HG03045 (cell line): ENCODE data around the gene ZNF362.

Experiments used
- ATAC-seq: cut with Tn5 transposase; IDR thresholded peaks from one replicate; pipeline ENCODE4 v1.9.1; 2021; ENCODE audit warnings: mild to moderate bottlenecking, moderate library complexity; ENCODE audit not compliant: unreplicated experiment

The ZNF362 gene

DNA sequence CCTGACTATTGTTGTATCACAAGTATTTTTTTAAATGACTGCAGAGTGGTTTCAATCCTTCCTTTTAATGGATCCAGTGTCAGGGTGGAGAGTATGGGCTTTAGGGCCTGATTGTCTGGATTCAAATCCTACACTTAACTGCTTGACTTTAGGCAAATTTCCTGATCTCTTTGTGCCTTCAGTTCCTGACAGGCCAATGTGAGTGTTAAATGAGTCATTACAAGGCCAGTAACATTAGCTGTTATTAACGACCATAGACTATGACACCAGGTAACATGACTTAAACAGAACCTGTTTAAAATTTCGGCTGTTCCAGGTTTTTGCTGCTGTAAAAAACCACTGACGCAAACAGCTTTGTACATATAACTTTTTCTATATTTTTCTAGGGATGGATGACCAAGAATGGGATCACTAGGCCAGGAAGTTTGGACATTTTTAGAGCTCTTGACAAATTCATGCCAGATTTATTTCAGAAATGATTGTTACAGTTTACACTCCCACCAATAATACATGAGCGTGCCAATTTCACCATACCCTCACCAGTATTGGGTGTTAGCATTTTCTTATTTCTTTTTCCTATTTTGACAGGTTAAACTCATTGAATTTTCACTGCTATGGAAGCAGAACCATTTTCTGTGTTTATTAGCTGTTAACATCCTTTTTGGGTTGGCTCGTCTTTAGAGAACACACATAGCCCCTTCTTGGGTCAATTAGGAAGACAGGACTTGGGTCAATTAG lies 11.3 kb downstream of the ZNF362 start:
- no peak for ATAC-seq

- no peak for ATAC-seq
Measured at GRCh38 chr1:33268457-33268856, 12.2 kb downstream of the ZNF362 start.

DNA sequence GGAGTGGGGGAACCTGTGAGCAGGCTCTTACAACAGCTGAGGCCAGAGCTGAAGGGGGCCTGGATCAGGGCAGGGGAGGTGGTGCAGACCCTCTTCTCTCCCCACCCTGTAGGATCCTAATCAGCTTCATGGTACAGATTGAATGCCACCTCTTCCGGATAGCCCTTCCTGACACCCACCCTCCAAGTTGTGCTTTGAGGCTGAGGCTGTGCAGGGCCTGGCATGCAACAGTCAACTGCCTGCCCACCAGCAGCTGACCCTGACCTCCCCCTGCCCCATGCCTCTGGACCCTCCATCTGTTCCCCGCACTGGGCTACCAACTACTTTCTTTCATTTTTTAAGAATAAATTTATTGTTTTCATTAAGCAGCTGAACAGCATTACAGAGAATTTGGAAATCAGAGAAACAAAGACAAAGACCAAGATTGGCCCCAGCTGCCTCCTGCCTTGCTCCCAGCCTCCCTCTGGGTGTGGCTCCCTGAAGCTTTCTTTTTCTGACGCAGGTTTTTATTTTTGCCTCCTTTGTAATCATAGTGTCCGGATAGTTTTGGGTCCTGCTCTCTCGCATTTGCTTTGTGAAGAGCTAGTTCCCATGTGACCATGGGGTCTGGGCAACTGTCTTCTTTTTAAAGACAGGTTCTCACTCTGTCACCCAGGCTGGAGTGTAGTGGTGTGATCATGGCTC lies 12.8 kb downstream of the ZNF362 start:
- no peak for ATAC-seq

GRCh38 chr1:33269621-33270020 lies 13.3 kb downstream of the ZNF362 start:
- ATAC-seq: no peak

- no peak for ATAC-seq
Measured at GRCh38 chr1:33270379-33270778, 14.1 kb downstream of the ZNF362 start.

DNA sequence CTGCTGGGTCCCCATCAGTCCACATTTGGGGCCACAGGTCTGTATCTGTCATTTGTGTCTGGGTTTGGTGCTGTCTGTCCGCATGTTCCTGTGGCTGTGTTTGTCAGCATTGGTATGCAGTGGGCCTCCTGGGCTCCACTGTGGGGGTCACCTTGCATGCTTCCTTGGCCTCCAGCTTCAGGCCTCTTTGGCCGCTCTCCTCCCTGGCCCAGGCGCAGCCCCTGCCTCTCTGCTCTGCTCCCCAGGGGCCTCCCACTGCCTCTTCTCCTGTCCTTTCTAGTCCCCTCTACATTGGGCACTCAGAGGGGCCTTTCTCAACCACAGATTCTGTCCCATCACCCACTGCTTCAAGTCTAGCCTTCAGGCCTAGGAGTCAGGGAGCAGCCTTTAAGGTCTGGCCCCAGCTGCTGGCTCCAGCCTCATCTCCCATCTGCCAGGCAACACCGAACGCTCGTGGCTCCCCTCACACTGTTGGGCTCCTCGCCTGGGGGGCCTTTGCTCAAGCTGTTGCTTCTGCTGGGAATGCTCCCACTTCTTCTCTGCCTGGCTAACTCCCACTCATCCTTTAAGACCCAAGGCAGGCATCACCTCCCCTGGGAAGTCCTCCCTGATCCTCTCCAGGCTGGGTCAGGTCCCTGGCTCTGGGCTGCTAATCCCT lies 14.6 kb downstream of the ZNF362 start:
- ATAC-seq: no peak

- no peak for ATAC-seq
Measured at GRCh38 chr1:33271666-33272505, 15.6 kb downstream of the ZNF362 start.

DNA sequence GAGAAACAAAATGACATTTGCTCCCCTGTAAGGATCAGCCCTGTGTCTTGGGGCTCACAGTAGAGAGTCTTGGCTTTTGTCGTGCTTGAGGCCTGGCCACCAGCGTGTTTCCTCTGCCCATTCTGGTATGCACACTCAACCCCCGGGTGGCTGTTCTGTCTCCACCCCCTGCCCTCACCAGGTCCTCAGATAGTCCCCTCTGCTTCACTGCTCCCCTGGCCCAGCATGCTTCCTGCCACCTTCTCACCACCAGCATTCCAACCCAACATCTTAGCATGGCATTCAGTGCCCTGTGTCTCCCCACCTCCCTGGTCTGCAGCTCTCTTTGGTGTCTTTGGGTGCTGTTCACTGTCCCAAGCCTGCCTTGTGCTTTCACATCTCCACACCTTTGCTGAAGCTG lies 16.2 kb downstream of the ZNF362 start:
- no peak for ATAC-seq

- ATAC-seq: no peak
Measured at GRCh38 chr1:33272930-33273329, 16.6 kb downstream of the ZNF362 start.

DNA sequence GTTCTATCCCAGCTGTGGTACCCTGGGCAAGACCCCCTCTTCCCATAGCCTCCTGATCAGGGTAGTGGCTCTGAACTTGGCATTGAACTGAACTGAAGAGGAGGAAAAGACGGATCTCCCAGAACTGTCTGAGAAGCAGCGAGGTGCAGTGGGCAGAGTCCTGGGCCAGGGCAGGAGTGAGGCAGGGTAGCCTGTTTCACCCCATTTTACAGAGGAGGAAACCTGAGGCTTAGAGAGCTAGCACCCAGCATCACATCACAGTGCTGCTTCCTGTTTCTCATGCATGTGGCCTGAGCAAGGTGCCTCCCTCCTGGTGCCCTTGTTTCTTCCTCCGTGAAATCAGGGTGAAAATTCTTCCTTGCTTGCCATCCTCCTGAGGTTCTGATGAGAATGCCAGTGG lies 17.1 kb downstream of the ZNF362 start:
- no peak for ATAC-seq

- no peak for ATAC-seq
Measured at GRCh38 chr1:33273961-33274371, 17.7 kb downstream of the ZNF362 start.

DNA sequence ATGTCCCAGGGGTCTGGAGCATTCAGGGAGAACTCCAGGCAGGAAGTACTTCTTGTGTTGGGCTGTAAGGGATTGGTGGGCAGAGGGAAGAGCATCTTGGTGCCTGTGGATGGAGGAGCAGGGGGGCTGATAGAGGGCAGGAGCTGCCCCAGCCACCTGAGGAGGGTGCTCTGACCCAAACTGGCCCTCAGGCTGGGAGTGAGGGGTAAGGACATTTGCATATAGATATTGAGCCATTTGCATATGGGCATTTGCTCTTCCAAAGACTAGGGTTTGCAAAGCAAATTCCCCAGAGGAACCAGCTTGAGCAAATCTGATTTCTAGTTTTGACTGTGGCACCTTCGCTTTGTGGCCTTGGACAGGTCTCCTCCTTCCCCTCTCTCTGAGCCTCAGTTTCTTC lies 18.2 kb downstream of the ZNF362 start:
- ATAC-seq: no peak

DNA sequence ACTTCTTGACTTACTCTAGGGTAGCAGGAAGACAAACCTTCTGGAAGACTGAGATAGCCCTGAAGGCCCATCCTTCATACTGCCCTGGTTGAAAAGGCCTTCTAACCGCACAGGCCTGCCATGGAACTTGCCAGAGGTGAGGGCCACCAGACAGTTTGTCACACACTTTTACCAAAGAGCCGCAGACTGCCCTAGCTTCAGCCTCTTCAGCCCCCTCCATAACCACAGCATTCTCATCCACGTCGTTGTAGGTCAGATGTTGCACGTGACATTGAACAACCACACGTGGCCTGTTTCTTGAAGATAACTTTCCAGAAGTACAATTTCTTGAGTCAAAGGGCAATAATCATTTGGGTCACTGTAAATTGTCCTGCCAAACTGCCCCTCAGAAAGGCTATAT lies 18.9 kb downstream of the ZNF362 start:
- ATAC-seq: no peak

DNA sequence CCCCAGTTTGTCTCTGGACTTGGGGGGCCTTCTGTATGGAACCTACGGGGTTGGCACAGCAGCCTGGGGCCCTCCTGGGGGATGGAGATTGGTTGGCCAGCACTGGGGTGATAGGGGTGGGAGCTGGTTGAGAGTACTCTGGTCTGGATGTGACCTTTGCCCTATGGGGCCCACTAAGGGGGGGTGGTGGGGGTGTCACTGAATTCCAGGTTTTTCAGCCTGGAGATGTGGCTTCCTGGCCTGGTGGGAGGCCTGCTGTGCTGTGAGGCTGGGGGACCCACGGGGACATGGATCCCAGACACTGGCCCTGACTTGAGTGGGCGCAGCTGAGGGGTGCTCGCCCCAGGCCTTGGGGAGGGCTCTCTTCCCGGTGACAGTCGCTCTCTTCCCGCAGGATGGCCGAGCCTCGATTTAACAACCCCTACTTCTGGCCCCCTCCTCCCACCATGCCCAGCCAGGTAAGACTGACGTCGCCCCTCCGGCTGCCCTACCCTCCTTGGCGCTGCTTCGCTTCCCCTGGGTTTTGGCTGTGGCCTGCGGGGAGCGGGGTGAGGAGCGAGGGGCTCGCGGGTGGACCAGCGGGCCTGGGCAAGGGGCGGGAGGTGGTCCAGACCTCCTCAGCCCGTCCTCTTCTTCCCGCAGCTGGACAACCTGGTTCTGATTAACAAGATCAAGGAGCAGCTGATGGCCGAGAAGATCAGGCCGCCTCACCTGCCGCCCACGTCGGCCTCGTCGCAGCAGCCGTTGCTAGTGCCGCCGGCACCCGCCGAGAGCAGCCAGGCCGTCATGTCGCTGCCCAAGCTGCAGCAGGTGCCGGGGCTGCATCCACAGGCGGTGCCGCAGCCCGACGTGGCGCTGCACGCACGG lies 19.6 kb downstream of the ZNF362 start:
- ATAC-seq: no peak

- ATAC-seq: no peak
Measured at GRCh38 chr1:33276573-33277298, 20.4 kb downstream of the ZNF362 start.

GRCh38 chr1:33277488-33278084 lies 21.3 kb downstream of the ZNF362 start:
- no peak for ATAC-seq

- no peak for ATAC-seq
Measured at GRCh38 chr1:33280091-33280661, 23.9 kb downstream of the ZNF362 start.

DNA sequence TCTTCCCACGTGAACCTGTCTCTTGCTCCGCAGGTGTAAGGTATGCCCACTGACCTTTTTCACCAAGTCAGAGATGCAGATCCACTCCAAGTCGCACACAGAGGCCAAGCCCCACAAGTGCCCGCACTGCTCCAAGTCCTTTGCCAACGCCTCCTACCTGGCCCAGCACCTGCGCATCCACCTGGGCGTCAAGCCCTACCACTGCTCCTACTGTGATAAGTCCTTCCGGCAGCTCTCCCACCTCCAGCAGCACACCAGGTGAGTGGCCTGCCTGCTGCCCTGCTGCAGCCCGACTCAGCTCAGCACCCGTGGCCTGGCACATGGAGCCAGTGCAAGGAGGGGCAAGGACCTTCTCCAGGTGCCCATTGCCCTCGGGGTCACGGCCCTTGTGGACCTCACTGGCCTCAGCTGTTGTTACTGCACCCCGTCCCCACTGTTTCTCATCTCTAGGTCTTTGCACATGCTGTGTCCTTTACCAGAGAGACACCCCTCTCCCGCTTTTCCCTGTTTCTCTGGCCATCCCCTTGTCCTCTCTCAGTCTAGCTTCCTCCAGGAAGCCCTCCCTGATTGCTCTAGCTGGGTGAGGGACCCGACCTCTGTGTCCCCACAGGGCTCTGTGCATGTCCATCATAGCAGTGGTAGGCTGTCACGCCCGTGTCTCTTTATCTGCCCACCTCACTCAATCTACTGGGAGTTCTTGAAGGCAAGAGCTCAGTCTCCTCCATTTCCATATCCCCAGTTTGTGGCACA lies 25.4 kb downstream of the ZNF362 start:
- no peak for ATAC-seq
